Measurements from ENCODE around the gene SNIP1. TPM values are rescaled to one million over a fixed set of nuclear protein-coding genes. Genes with fewer than 3 reads are reported as not detected.
"Not testable (repeated sequence)": the region's sequence is repeated elsewhere in the genome, so short reads cannot be mapped to it uniquely, and the experiment has no call there.

SNIP1 gene
- total and polyA plus RNA-seq, 2 of the 8 experiments (the other 6 are each of a cell fraction or from before 2014, with no cell fraction given) = 3.7 to 15.7 TPM

- peaks cover 0 to 10% (median 3%) of the 10 kb centered on the region in 4 experiments; a peak in 5 of 8 replicates for H3K36me3 ChIP-seq (ENCODE audit: control insufficient read depth in 2 of 4, insufficient read depth in 4 of 4, low read length in 3 of 4)
- not testable (repeated sequence) for FAIRE-seq; H3K14ac ChIP-seq (ENCODE audit: insufficient read length); H2BK12ac ChIP-seq (ENCODE audit: low read depth, low read length); H4K5ac ChIP-seq (ENCODE audit: insufficient read length, low read depth, low read length); H3K27ac ChIP-seq (ENCODE audit: low read depth, low read length); H3K4me1 ChIP-seq (replicated peaks in 1 of 4; ENCODE audit: control insufficient read depth in 3 of 4, insufficient read depth in 4 of 4, low read length in 3 of 4); H2BK5ac ChIP-seq (ENCODE audit: low read depth, low read length); H2AFZ ChIP-seq (ENCODE audit: low read length); H2BK15ac ChIP-seq (ENCODE audit: low read length); H4K20me1 ChIP-seq (replicated peaks in 1 of 2; ENCODE audit: control insufficient read depth in 1 of 2, insufficient read depth in 2 of 2, low read length in 2 of 2); H3K9ac ChIP-seq (replicated peaks in 1 of 4; ENCODE audit: extremely low read depth in 1 of 4, low read depth in 3 of 4, low read length in 3 of 4); H3K4ac ChIP-seq (replicated peaks; ENCODE audit: insufficient read length, low read depth, low read length); H2BK20ac ChIP-seq (ENCODE audit: low read length); H3K23me2 ChIP-seq (ENCODE audit: low read depth, low read length); H3K27me3 ChIP-seq (replicated peaks in 1 of 4; ENCODE audit: control insufficient read depth in 3 of 4, extremely low read depth in 1 of 4, insufficient read depth in 3 of 4, low read length in 3 of 4); DNase-seq (ENCODE audit: low read depth in 1 of 2, low spot score in 2 of 2); H3K9me3 ChIP-seq (ENCODE audit: insufficient read depth in 2 of 2, low read depth in 1 of 2, low read length in 1 of 2); H3K79me2 ChIP-seq (ENCODE audit: control insufficient read depth in 1 of 2, insufficient read depth in 2 of 2, low read length in 2 of 2); H3K56ac ChIP-seq (replicated peaks; ENCODE audit: insufficient read length, low read depth, low read length); H3K18ac ChIP-seq (ENCODE audit: extremely low read depth, low read length); H3K23ac ChIP-seq (ENCODE audit: insufficient read length); H3K79me1 ChIP-seq (ENCODE audit: low read depth, low read length); H4K8ac ChIP-seq (ENCODE audit: extremely low read depth, insufficient read depth, low read length); H3K4me2 ChIP-seq (ENCODE audit: insufficient read depth in 1 of 2, low read depth in 2 of 2, low read length in 2 of 2); H3K4me3 ChIP-seq (ENCODE audit: extremely low read depth in 1 of 4, insufficient read depth in 2 of 4, low read depth in 3 of 4, low read length in 4 of 4); H2AK5ac ChIP-seq (ENCODE audit: low read depth, low read length); H2BK120ac ChIP-seq (replicated peaks; ENCODE audit: low read depth, low read length); H4K91ac ChIP-seq (replicated peaks; ENCODE audit: insufficient read length, low read length)
- ChIA-PET POLR2A (ENCODE audit: partially characterized antibody) (interaction anchor here (1.3 kb wide), 1 partner anchor 130 kb away, joined by 3 read pairs; a partner anchor contains a TSS), CTCF (ENCODE audit: partially characterized antibody) (interaction anchor here (1.5 kb wide), 1 partner anchor 105 kb away, joined by 3 read pairs; no protein-coding TSS in a partner anchor)
- 82% methylated on average over 12 of the region's 12 CpGs; no CpG with 5 or more reads in 1 of the 2 experiments for WGBS, 2 experiments (ENCODE audit: extremely low coverage in 1 of 2, insufficient coverage in 1 of 2, insufficient read length in 1 of 2, insufficient replicate concordance in 2 of 2, low coverage in 1 of 2, low lambda C conversion rate in 2 of 2, missing lambda C conversion rate in 1 of 2)
These were observed 5.9 kb upstream of the SNIP1 start for GRCh38 chr1:37559957-37560379.
